HepG2 (cell line): ENCODE results near the gene ATP13A3. TPM values are rescaled to one million over a fixed set of nuclear protein-coding genes. Genes with fewer than 3 reads are reported as not detected.

Experiments used
- ATF4 ChIP-seq, 2 experiments: fragments of 450-650 bp in 1 of 2; sonication (generic) in 1 of 2; formaldehyde crosslinking; IDR thresholded peaks; 2 replicates each; pipeline versions ENCODE4 v1.5.0 to v1.8.0; 2020 to 2022; ENCODE audit warnings: mild to moderate bottlenecking in 1 of 2, missing genetic modification reagents in 1 of 2
- HHEX ChIP-seq: IDR thresholded peaks from 2 replicates; pipeline ENCODE4 v1.6.1; 2016; ENCODE audit warnings: control low read depth
- POGZ ChIP-seq: sonication (generic); formaldehyde crosslinking; IDR thresholded peaks from 2 replicates; pipeline ENCODE4 v1.4.0; 2020; ENCODE audit warnings: mild to moderate bottlenecking, missing genetic modification reagents
- PRPF4 ChIP-seq: fragments of 200-400 bp; formaldehyde crosslinking; IDR thresholded peaks from 2 replicates; pipeline ENCODE4 v1.6.1; 2016; ENCODE audit warnings: low read length, low read depth; ENCODE audit not compliant: poor library complexity, severe bottlenecking
- RARA ChIP-seq: IDR thresholded peaks from 2 replicates; pipeline ENCODE4 v1.6.1; 2016; ENCODE audit warnings: missing genetic modification reagents, missing compliant biosample characterization
- SMAD1 ChIP-seq: sonication (generic); formaldehyde crosslinking; IDR thresholded peaks from 2 replicates; pipeline ENCODE4 v1.4.0; 2020; ENCODE audit warnings: missing genetic modification reagents, low read depth, mild to moderate bottlenecking, borderline replicate concordance
- SOX13 ChIP-seq, 3 experiments: fragments of 450-650 bp in 1 of 3; sonication (generic) in 1 of 3; formaldehyde crosslinking in 1 of 3; IDR thresholded peaks in 2 of 3; conservative IDR thresholded peaks in 1 of 3; 2 replicates each; pipeline versions ENCODE4 v1.5.0 to v1.6.1; 2016 to 2020; ENCODE audit warnings: antibody characterized with exemption in 1 of 3, mild to moderate bottlenecking in 1 of 3, missing compliant biosample characterization in 1 of 3, missing genetic modification reagents in 1 of 3, moderate library complexity in 1 of 3
- ZBTB14 ChIP-seq: sonication (generic); formaldehyde crosslinking; IDR thresholded peaks from 2 replicates; pipeline ENCODE4 v1.4.0; 2020; ENCODE audit warnings: missing genetic modification reagents
- ZBTB40 ChIP-seq, 2 experiments: fragments of 450-650 bp in 1 of 2; sonication (generic) in 1 of 2; formaldehyde crosslinking in 1 of 2; IDR thresholded peaks; 2 replicates each; pipeline versions ENCODE4 v1.6.1 to v1.8.0; 2016 to 2022; ENCODE audit warnings: antibody characterized with exemption in 1 of 2, mild to moderate bottlenecking in 1 of 2, missing genetic modification reagents in 1 of 2
- ZFP90 ChIP-seq: sonication (generic); formaldehyde crosslinking; IDR thresholded peaks from 2 replicates; pipeline ENCODE4 v1.8.0; 2022; ENCODE audit warnings: missing genetic modification reagents, mild to moderate bottlenecking, inconsistent platforms, borderline replicate concordance
- ZNF18 ChIP-seq: sonication (generic); formaldehyde crosslinking; IDR thresholded peaks from 2 replicates; pipeline ENCODE4 v1.8.0; 2022; ENCODE audit warnings: mild to moderate bottlenecking, missing genetic modification reagents; ENCODE audit not compliant: insufficient replicate concordance
- ZNF224 ChIP-seq: sonication (generic); formaldehyde crosslinking; IDR thresholded peaks from 2 replicates; pipeline ENCODE4 v1.5.0; 2020; ENCODE audit warnings: mild to moderate bottlenecking, missing genetic modification reagents
- ZNF530 ChIP-seq: sonication (generic); formaldehyde crosslinking; IDR thresholded peaks from 2 replicates; pipeline ENCODE4 v1.5.0; 2020; ENCODE audit warnings: low read depth, mild to moderate bottlenecking, missing genetic modification reagents
- polyA plus RNA-seq, 8 experiments: library from polyadenylated mRNA; depleted of rRNA in 3 of 8; stranded (reverse) in 7 of 8; unstranded in 1 of 8; fragments of >200 nt; fragmentation: Illumina TruSeq in 4 of 8; extraction: Trizol in 4 of 8; gene quantifications; 2 replicates each; pipeline versions ENCODE4 v1.2.1 to v1.2.3, GENCODE V29; 2011 to 2016; ENCODE audit warnings: low read depth in 4 of 8, missing spikeins in 1 of 8, mixed read lengths in 1 of 8; ENCODE audit not compliant: insufficient read depth in 1 of 8
- total RNA-seq, 5 experiments: library from RNA; depleted of rRNA; stranded (reverse); fragments of >200 nt; fragmentation: Illumina TruSeq; extraction: Trizol; gene quantifications; 2 replicates each; pipeline ENCODE4 v1.2.3, GENCODE V29; 2016; ENCODE audit warnings: low read depth in 1 of 5

Gene ATP13A3
- total and polyA plus RNA-seq, 2 of the 13 experiments (the other 11 are each of a cell fraction or from before 2014, with no cell fraction given), result 44.9 to 80.8 TPM

GRCh38 chr3:194497799-194498575, 11.2 kb upstream of the ATP13A3 start (continued):
- TF ChIP-seq ZBTB14 (CRISPR knock-in tag) (no peak), RARA (CRISPR knock-in tag) (peak; percentile 92), ATF4 (CRISPR knock-in tag; IDR thresholded peaks at IDR 0.05) (peak in 1 of 2 experiments; percentile 63; a peak in 1 of 4 replicates), HHEX (CRISPR knock-in tag) (no peak), SMAD1 (CRISPR knock-in tag) (no peak), POGZ (CRISPR knock-in tag) (no peak), ZFP90 (CRISPR knock-in tag) (no peak), SOX13 (IDR thresholded peaks at IDR 0.05) (no peak), SOX13 (CRISPR knock-in tag; conservative IDR thresholded peaks at IDR 0.05 in 1 of 2, IDR thresholded peaks at IDR 0.05 in 1 of 2) (peak in 1 of 2 experiments; percentile 18; a peak in 1 of 4 replicates), ZBTB40 (IDR thresholded peaks at IDR 0.05) (no peak), ZBTB40 (CRISPR knock-in tag; IDR thresholded peaks at IDR 0.05) (no peak; the same call in 1 of the 2 replicates), PRPF4 (no peak), ZNF530 (no peak), ZNF224 (CRISPR knock-in tag) (0 out of 2 replicates have a peak, but pooled peaks have one; percentile 44), ZNF18 (CRISPR knock-in tag) (peak; percentile 43)
